Esophagus squamous epithelium (tissue), 5 donors: ENCODE data around the gene ADAR. TPM values are rescaled to one million over a fixed set of nuclear protein-coding genes. Genes with fewer than 3 reads are reported as not detected.

Experiments used
- DNase-seq: peaks from one replicate; lab custom pipeline; 2025; lab: John Stamatoyannopoulos, UW
- H3K27ac ChIP-seq, 4 donors: fragments of 200-600 bp; sonication (generic); one replicate each; pipeline ENCODE4 v1.5.1; 2016 to 2019; ENCODE audit warnings: mild to moderate bottlenecking in 1 of 4
- H3K27me3 ChIP-seq, 4 donors: fragments of 200-600 bp; sonication (generic); 1 replicate in 3 of 4; 2 replicates in 1 of 4; pipeline versions ENCODE4 v1.5.1 to v1.6.0; 2017 to 2021; ENCODE audit warnings: antibody characterized with exemption in 1 of 4
- H3K36me3 ChIP-seq, 3 donors: fragments of 200-600 bp; sonication (generic); one replicate each; pipeline ENCODE4 v1.5.1; 2016 to 2019
- H3K4me1 ChIP-seq, 3 donors: fragments of 200-600 bp; sonication (generic); one replicate each; pipeline ENCODE4 v1.5.1; 2017 to 2019
- H3K4me3 ChIP-seq, 4 donors: fragments of 200-600 bp; sonication (generic); 1 replicate in 3 of 4; 2 replicates in 1 of 4; pipeline ENCODE4 v1.5.1; 2016 to 2019; ENCODE audit warnings: mild to moderate bottlenecking in 2 of 4, moderate library complexity in 1 of 4
- H3K9me3 ChIP-seq, 3 donors: fragments of 200-600 bp; sonication (generic); one replicate each; pipeline ENCODE4 v1.5.1; 2016 to 2019
- POLR2A ChIP-seq, 4 donors: fragments of 450-650 bp; IDR thresholded peaks; one replicate each; pipeline ENCODE4 v1.6.1; 2017; ENCODE audit warnings: antibody characterized with exemption in 4 of 4, mild to moderate bottlenecking in 4 of 4, moderate library complexity in 3 of 4
- WGBS, 2 donors: methylation state at CpG; one replicate each; pipeline ENCODE4 v1.1.5; 2018; 5-methylcytosine and 5-hydroxymethylcytosine counted together
- intact Hi-C: fragments of 100-400 bp; cut with DNase I; formaldehyde crosslinking; loops from one replicate; pipeline ENCODE4 v1.15.0; 2022
- total RNA-seq, 4 donors: library from RNA; depleted of rRNA; stranded (reverse); fragments of >200 nt; gene quantifications; one replicate each; pipeline ENCODE4 v1.1.0, GENCODE V29; 2016
- TF ChIP-seq, protein P1 (sequence below), 6 experiments: fragments of 450-650 bp in 4 of 6; fragments of 200-600 bp in 2 of 6; sonication (generic) in 2 of 6; IDR thresholded peaks; one replicate each; pipeline ENCODE4 v1.5.1; 2016 to 2019; ENCODE audit warnings: antibody characterized with exemption in 6 of 6, mild to moderate bottlenecking in 4 of 6, moderate library complexity in 4 of 6
- donor health status: DM: yes; HTN: yes; CAD: no.

Gene ADAR
- total RNA-seq, 4 donors from 2014 or later, result 45.2 to 68.5 (median 59.2) TPM

DNA sequence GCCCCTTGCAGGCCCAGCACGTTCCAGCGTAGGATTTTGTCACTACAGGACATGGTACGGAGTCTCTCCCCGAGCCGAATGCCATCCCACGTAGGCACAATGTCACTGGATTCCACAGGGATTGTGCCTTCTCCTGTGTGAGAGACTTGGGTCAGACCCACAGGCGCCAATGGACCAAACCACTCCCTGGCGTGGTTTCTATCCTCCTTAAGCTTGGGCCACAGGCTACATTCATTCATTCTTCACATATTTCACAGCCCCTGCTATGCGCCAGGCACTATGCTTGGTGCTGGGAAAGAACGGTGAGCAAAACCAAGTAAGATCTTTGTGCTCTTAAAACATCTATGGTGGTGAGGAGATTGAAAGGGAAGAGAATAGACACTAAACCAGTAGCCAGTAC is 21.8 kb downstream of the ADAR start:
- TF ChIP-seq, protein P1, sequence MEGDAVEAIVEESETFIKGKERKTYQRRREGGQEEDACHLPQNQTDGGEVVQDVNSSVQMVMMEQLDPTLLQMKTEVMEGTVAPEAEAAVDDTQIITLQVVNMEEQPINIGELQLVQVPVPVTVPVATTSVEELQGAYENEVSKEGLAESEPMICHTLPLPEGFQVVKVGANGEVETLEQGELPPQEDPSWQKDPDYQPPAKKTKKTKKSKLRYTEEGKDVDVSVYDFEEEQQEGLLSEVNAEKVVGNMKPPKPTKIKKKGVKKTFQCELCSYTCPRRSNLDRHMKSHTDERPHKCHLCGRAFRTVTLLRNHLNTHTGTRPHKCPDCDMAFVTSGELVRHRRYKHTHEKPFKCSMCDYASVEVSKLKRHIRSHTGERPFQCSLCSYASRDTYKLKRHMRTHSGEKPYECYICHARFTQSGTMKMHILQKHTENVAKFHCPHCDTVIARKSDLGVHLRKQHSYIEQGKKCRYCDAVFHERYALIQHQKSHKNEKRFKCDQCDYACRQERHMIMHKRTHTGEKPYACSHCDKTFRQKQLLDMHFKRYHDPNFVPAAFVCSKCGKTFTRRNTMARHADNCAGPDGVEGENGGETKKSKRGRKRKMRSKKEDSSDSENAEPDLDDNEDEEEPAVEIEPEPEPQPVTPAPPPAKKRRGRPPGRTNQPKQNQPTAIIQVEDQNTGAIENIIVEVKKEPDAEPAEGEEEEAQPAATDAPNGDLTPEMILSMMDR (IDR thresholded peaks at IDR 0.05), result no peak
- Histone ChIP-seq H3K9me3 (no peaks in the 10 kb centered on the region), H3K4me1 (peaks cover 0 to 7% (median 0%) of the 10 kb centered on the region in 3 donors), H3K4me3 (no peak overlapping the region), H3K27ac (no peak overlapping the region), H3K27me3 (no peaks in the 10 kb centered on the region), H3K36me3 (peaks cover 77 to 100% (median 90%) of the 10 kb centered on the region in 3 donors)
- WGBS, 2 donors, result 91 to 98% methylated on average over 6 to 8 of the region's 10 CpGs
- no peak for DNase-seq
- intact Hi-C loops, result no loop called here

DNA sequence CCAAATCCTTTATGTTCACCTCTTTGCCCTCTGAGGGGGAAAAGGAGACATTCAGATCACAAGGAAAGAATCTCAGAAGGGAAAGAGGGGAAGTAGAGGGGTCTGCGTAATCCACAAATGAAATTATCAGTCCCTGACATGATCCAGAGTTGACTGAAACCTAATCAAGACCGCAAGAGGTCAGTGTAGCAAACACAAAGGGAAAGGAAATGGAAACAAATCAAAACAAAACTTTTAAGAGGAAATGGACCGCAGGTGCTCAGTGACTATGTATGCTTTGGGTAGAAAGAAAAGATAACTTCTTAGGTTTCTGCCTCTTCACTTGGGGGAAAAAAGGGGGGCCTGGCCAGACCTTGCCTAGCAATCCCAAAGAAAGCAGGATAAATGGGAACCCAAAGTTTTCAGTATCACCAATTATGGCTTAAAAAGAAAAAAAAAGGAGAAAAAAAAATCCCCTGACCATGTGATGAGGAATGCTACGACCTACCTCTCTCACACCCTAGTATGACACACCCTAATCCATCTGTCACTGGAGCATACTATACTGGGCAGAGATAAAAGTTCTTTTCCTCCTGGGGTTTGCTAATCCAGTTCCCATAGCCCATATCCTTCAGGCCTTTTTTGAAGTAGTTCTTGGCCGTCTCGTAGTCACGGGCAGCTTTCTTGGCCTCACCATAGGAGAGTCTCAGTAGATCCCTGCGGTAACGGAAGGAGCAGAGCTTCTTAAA is 23.6 kb downstream of the ADAR start:
- no peak overlapping the region for H3K27ac ChIP-seq
- 60 to 76% methylated on average over 7 to 9 of the region's 9 CpGs for WGBS, 2 donors
- H3K9me3 ChIP-seq, result no peaks in the 10 kb centered on the region
- intact Hi-C loops, result no loop called here
- no peak overlapping the region for H3K4me3 ChIP-seq
- no peaks in the 10 kb centered on the region for H3K27me3 ChIP-seq
- peaks cover 0 to 7% (median 0%) of the 10 kb centered on the region in 3 donors for H3K4me1 ChIP-seq
- TF ChIP-seq, protein P1 (IDR thresholded peaks at IDR 0.05), result no peak
- no peak for TF ChIP-seq POLR2A (IDR thresholded peaks at IDR 0.05)
- peaks cover 66 to 100% (median 87%) of the 10 kb centered on the region in 3 donors for H3K36me3 ChIP-seq
- no peak for DNase-seq

DNA sequence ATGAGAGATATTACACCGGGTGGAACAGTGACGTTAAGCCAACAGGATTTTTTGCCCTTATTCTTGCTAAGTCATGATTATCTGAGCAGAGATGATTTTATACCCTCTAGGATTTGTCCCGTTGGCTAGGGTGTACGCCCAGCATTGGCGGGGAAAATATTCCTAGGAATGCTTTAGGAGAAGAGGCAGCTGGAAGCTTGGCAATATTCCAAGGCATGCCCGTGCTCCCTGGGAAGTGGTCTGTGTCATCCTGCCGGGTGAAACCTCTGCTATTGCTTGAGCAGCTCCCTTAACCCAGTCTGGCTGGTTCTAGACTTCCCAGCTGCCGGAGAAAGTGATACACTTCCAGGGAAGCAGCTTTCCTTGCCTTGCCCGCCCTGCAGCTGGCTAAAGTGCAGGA is 24.2 kb downstream of the ADAR start:
- Histone ChIP-seq H3K27ac (no peak overlapping the region), H3K4me1 (peaks cover 0 to 7% (median 0%) of the 10 kb centered on the region in 3 donors), H3K27me3 (no peaks in the 10 kb centered on the region), H3K4me3 (no peak overlapping the region), H3K9me3 (no peaks in the 10 kb centered on the region), H3K36me3 (peaks cover 59 to 100% (median 80%) of the 10 kb centered on the region in 3 donors)
- intact Hi-C loops, result no loop called here
- no peak for DNase-seq
- 45 to 59% methylated on average over 7 to 8 of the region's 9 CpGs for WGBS, 2 donors
- no peak for TF ChIP-seq POLR2A (IDR thresholded peaks at IDR 0.05)

DNA sequence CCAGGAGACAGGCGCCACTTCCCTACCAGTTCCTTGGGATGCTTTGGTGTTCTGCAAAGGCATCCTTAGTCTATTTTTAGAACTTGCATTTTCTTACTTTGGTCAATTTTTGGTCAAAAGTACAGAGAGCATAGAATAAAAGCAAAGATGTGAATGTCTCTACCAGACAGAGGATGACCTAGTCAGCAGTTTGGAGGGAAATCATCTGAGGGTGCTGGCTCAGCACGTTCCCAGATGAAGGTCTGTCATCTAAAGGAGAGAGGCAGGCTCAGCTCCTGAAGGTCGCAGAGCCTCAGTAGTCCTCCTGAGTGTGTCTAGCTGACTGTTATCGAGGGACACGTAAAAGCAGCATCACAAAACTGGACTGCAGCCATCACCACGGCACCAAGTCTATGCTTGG is 25.1 kb downstream of the ADAR start:
- Histone ChIP-seq H3K36me3 (peaks cover 54 to 100% (median 71%) of the 10 kb centered on the region in 3 donors), H3K27ac (no peak overlapping the region), H3K27me3 (no peaks in the 10 kb centered on the region), H3K4me1 (peaks cover 0 to 13% (median under 1%) of the 10 kb centered on the region in 3 donors), H3K9me3 (no peaks in the 10 kb centered on the region), H3K4me3 (no peak overlapping the region)
- 87 to 93% methylated on average over 4 to 5 of the region's 6 CpGs for WGBS, 2 donors
- intact Hi-C loops, result no loop called here
- DNase-seq, result no peak
- no peak for TF ChIP-seq POLR2A (IDR thresholded peaks at IDR 0.05)
- TF ChIP-seq, protein P1 (IDR thresholded peaks at IDR 0.05), result no peak

DNA sequence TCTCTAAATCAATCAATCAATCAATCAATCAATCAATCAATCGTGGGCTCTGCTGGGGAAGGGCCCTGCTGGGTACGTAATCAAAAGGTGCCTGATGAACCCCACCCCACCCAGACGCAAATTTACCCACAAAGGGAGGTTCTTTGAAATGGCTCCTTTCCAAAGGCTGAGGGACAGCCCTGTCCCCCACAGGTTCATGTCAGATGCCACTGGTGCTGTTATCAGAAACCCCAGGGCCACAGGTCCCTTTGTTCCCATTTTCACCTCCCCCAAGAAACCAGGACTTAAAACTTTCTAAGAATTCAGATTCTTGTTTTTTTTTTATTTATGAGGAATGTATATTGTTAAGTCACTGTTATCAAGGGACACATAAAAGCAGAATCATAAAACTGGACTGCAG is 26.2 kb downstream of the ADAR start:
- Histone ChIP-seq H3K27ac (no peak overlapping the region), H3K4me1 (peaks cover 0 to 21% (median 4%) of the 10 kb centered on the region in 3 donors), H3K4me3 (no peak overlapping the region), H3K36me3 (peaks cover 44 to 90% (median 61%) of the 10 kb centered on the region in 3 donors), H3K9me3 (no peaks in the 10 kb centered on the region), H3K27me3 (no peaks in the 10 kb centered on the region)
- WGBS, 2 donors, result 71 to 89% methylated on average over 3 of the region's 3 CpGs
- intact Hi-C loops, result no loop called here
- TF ChIP-seq, protein P1 (IDR thresholded peaks at IDR 0.05), result no peak
- no peak for TF ChIP-seq POLR2A (IDR thresholded peaks at IDR 0.05)
- DNase-seq, result no peak
